H1 (cell line): ENCODE data around the gene DCTPP1. TPM values are rescaled to one million over a fixed set of nuclear protein-coding genes. Genes with fewer than 3 reads are reported as not detected.

Experiments used
- CTCF ChIA-PET: fragments of 300-600 bp; sonication (Branson Sonifier 250); formaldehyde crosslinking; loops from one replicate; lab custom pipeline; 2021; ENCODE audit not compliant: partially characterized antibody; lab: Charles Lee
- POLR2A ChIA-PET: fragments of 300-600 bp; sonication (Branson Sonifier 250); formaldehyde crosslinking; loops from one replicate; lab custom pipeline; 2021; ENCODE audit warnings: inconsistent platforms; ENCODE audit not compliant: partially characterized antibody; lab: Charles Lee
- DNase-seq, 2 experiments: peaks; one replicate each; pipeline versions ENCODE4 v3.0.0 to v3.0.0-alpha.2; 2010 to 2022; ENCODE audit warnings: low spot score in 2 of 2, low read depth in 1 of 2, mixed read lengths in 1 of 2
- FAIRE-seq: peaks from 2 replicates; lab custom pipeline; 2011; peaks lifted over from hg19 to GRCh38; lab: Jason Lieb, UNC
- H2AFZ ChIP-seq: 2 replicates; pipeline ENCODE4 v1.8.1; 2012; ENCODE audit warnings: low read length, inconsistent platforms
- H2AK5ac ChIP-seq: 2 replicates; pipeline ENCODE4 v1.6.1; 2013; ENCODE audit warnings: low read depth, low read length
- H2BK120ac ChIP-seq: replicated peaks from 2 replicates; pipeline ENCODE3; 2013; ENCODE audit warnings: low read depth, low read length, inconsistent platforms
- H2BK12ac ChIP-seq: 2 replicates; pipeline ENCODE4 v1.6.1; 2013; ENCODE audit warnings: low read depth, low read length
- H2BK15ac ChIP-seq: 2 replicates; pipeline ENCODE4 v1.6.1; 2013; ENCODE audit warnings: low read length
- H2BK20ac ChIP-seq: 2 replicates; pipeline ENCODE4 v1.6.1; 2013; ENCODE audit warnings: low read length
- H2BK5ac ChIP-seq: 2 replicates; pipeline ENCODE4 v1.6.1; 2013; ENCODE audit warnings: low read depth, low read length
- H3K14ac ChIP-seq: 2 replicates; pipeline ENCODE4 v1.6.1; 2013; ENCODE audit warnings: inconsistent platforms; ENCODE audit not compliant: insufficient read length
- H3K18ac ChIP-seq: 2 replicates; pipeline ENCODE4 v1.6.1; 2013; ENCODE audit warnings: low read length; ENCODE audit errors: extremely low read depth
- H3K23ac ChIP-seq: 2 replicates; pipeline ENCODE4 v1.6.1; 2013; ENCODE audit warnings: inconsistent platforms; ENCODE audit not compliant: insufficient read length
- H3K23me2 ChIP-seq: 2 replicates; pipeline ENCODE4 v1.6.1; 2013; ENCODE audit warnings: low read depth, low read length
- H3K27ac ChIP-seq: 2 replicates; pipeline ENCODE4 v1.6.1; 2011; ENCODE audit warnings: low read depth, low read length, inconsistent platforms
- H3K27me3 ChIP-seq, 4 experiments: replicated peaks in 1 of 4; 1 replicate in 1 of 4; 2 replicates in 3 of 4; pipeline versions ENCODE4 v1.6.1 to v1.8.1; 2011 to 2013; ENCODE audit warnings: low read length in 3 of 4, mild to moderate bottlenecking in 3 of 4, inconsistent platforms in 2 of 4, mixed read lengths in 2 of 4, moderate library complexity in 1 of 4; ENCODE audit not compliant: control insufficient read depth in 3 of 4, insufficient read depth in 3 of 4; ENCODE audit errors: extremely low read depth in 1 of 4
- H3K36me3 ChIP-seq, 4 experiments: 2 replicates each; pipeline versions ENCODE4 v1.6.1 to v1.8.1; 2011 to 2013; ENCODE audit warnings: mild to moderate bottlenecking in 4 of 4, low read length in 3 of 4, moderate library complexity in 2 of 4, control low read depth in 1 of 4, inconsistent platforms in 1 of 4; ENCODE audit not compliant: insufficient read depth in 4 of 4, control insufficient read depth in 2 of 4
- H3K4ac ChIP-seq: replicated peaks from 2 replicates; pipeline ENCODE3; 2013; ENCODE audit warnings: low read length, low read depth, mixed read lengths, inconsistent platforms; ENCODE audit not compliant: insufficient read length
- H3K4me1 ChIP-seq, 4 experiments: replicated peaks in 1 of 4; 1 replicate in 1 of 4; 2 replicates in 3 of 4; pipeline versions ENCODE4 v1.6.1 to v1.8.1; 2011 to 2013; ENCODE audit warnings: low read length in 3 of 4, inconsistent platforms in 2 of 4, mixed read lengths in 1 of 4; ENCODE audit not compliant: insufficient read depth in 4 of 4, control insufficient read depth in 3 of 4
- H3K4me2 ChIP-seq, 2 experiments: 2 replicates each; pipeline versions ENCODE4 v1.6.1 to v1.8.1; 2011 to 2013; ENCODE audit warnings: low read depth in 2 of 2, low read length in 2 of 2, control low read depth in 1 of 2, inconsistent platforms in 1 of 2, mild to moderate bottlenecking in 1 of 2; ENCODE audit not compliant: insufficient read depth in 1 of 2
- H3K4me3 ChIP-seq, 4 experiments: fragments of 200-600, 300-600 bp in 1 of 4; sonication (generic), shearing (Covaris generic), sonication (Bioruptor Twin) in 1 of 4; 2 replicates each; pipeline versions ENCODE4 v1.5.1 to v1.8.1; 2011 to 2016; ENCODE audit warnings: low read length in 4 of 4, low read depth in 3 of 4, control low read depth in 2 of 4, inconsistent platforms in 2 of 4, mild to moderate bottlenecking in 2 of 4, mixed read lengths in 1 of 4, moderate library complexity in 1 of 4; ENCODE audit not compliant: insufficient read depth in 2 of 4; ENCODE audit errors: extremely low read depth in 1 of 4
- H3K56ac ChIP-seq: replicated peaks from 2 replicates; pipeline ENCODE3; 2013; ENCODE audit warnings: low read depth, mild to moderate bottlenecking, mixed read lengths, low read length, inconsistent platforms; ENCODE audit not compliant: insufficient read length
- H3K79me1 ChIP-seq: 2 replicates; pipeline ENCODE4 v1.6.1; 2013; ENCODE audit warnings: low read depth, low read length, control low read depth
- H3K79me2 ChIP-seq, 2 experiments: 2 replicates each; pipeline versions ENCODE4 v1.6.1 to v1.8.1; 2012 to 2013; ENCODE audit warnings: low read length in 2 of 2, mild to moderate bottlenecking in 2 of 2, inconsistent platforms in 1 of 2; ENCODE audit not compliant: insufficient read depth in 2 of 2, control insufficient read depth in 1 of 2
- H3K9ac ChIP-seq, 4 experiments: replicated peaks in 1 of 4; 1 replicate in 1 of 4; 2 replicates in 3 of 4; pipeline versions ENCODE4 v1.6.1 to v1.8.1; 2011 to 2013; ENCODE audit warnings: low read depth in 3 of 4, low read length in 3 of 4, control low read depth in 2 of 4, mild to moderate bottlenecking in 2 of 4, moderate library complexity in 2 of 4, inconsistent platforms in 1 of 4; ENCODE audit errors: extremely low read depth in 1 of 4
- H3K9me3 ChIP-seq, 2 experiments: 2 replicates each; pipeline versions ENCODE4 v1.6.1 to v1.8.1; 2012 to 2013; ENCODE audit warnings: mild to moderate bottlenecking in 2 of 2, moderate library complexity in 2 of 2, control low read depth in 1 of 2, inconsistent platforms in 1 of 2, low read depth in 1 of 2, low read length in 1 of 2, mixed read lengths in 1 of 2; ENCODE audit not compliant: insufficient read depth in 2 of 2
- H4K20me1 ChIP-seq, 2 experiments: replicated peaks in 1 of 2; 2 replicates each; pipeline versions ENCODE3 to v1.8.1; 2011 to 2013; ENCODE audit warnings: inconsistent platforms in 2 of 2, low read length in 2 of 2, mild to moderate bottlenecking in 1 of 2; ENCODE audit not compliant: insufficient read depth in 2 of 2, control insufficient read depth in 1 of 2
- H4K5ac ChIP-seq: 2 replicates; pipeline ENCODE4 v1.6.1; 2013; ENCODE audit warnings: low read length, low read depth, mixed read lengths, inconsistent platforms; ENCODE audit not compliant: insufficient read length
- H4K8ac ChIP-seq: 2 replicates; pipeline ENCODE4 v1.8.0; 2013; ENCODE audit warnings: mild to moderate bottlenecking, moderate library complexity, low read length, inconsistent platforms; ENCODE audit not compliant: insufficient read depth; ENCODE audit errors: extremely low read depth
- H4K91ac ChIP-seq: replicated peaks from 2 replicates; pipeline ENCODE3; 2013; ENCODE audit warnings: low read length, mixed read lengths, inconsistent platforms; ENCODE audit not compliant: insufficient read length
- WGBS, 2 experiments: shearing (Covaris generic) in 1 of 2; methylation state at CpG; one replicate each; pipeline versions ENCODE4 v1.1.6 to v1.1.7; 2013 to 2015; ENCODE audit warnings: low lambda C conversion rate in 2 of 2, mixed read lengths in 2 of 2, inconsistent platforms in 1 of 2, low coverage in 1 of 2, missing lambda C conversion rate in 1 of 2; ENCODE audit not compliant: insufficient replicate concordance in 2 of 2, insufficient coverage in 1 of 2, insufficient read length in 1 of 2; ENCODE audit errors: extremely low coverage in 1 of 2, missing lambda C conversion rate in 1 of 2; 5-methylcytosine and 5-hydroxymethylcytosine counted together
- polyA plus RNA-seq, 7 experiments: library from polyadenylated mRNA; depleted of rRNA in 3 of 7; stranded (reverse) in 5 of 7; unstranded in 2 of 7; fragments of >200 nt in 5 of 7; fragments of 200-250 nt in 2 of 7; gene quantifications; 1 replicate in 5 of 7; 2 replicates in 1 of 7; 4 replicates in 1 of 7; pipeline versions ENCODE4 v1.2.1 to v1.2.3, GENCODE V29; 2011 to 2013; ENCODE audit warnings: missing spikeins in 2 of 7, mixed read lengths in 2 of 7
- total RNA-seq: library from RNA; stranded (reverse); fragmentation: NEBNext Ultra II Directional; extraction: Animal tissue kit (Norgen Biotek cat#: 25700); gene quantifications from 2 replicates; pipeline ENCODE4 v1.2.1, GENCODE V29; 2021

The DCTPP1 gene
- total and polyA plus RNA-seq, 2 of the 8 experiments (the other 6 are each of a cell fraction or from before 2014, with no cell fraction given), result 94.5 to 103 TPM

DNA sequence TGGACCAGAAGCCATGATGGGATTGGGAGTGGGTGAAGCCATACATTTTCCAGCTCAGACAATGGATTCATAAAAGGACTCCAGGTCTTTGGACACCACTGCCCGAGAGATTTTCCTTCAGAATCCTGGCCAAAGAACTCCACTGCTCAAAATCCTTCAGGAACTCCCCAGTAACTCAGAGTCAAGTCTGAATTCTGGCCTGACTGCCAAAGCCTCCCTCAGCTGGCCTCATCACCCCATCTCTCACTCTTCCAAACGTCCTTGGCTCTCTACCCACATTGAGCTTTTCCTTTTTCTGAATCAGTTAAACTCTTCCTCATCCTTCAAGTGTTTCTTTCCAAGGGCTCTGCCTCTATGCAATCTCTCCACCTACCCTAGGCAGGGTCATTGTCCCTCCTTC is 46.3 kb downstream of the DCTPP1 start:
- WGBS, 2 experiments, result 86% methylated on average over 2 of the region's 2 CpGs; no CpG with 5 or more reads in 1 of the 2 experiments
- POLR2A ChIA-PET, result interaction anchor here (0.6 to 13.6 kb wide), 7 partner anchors 12 to 704 kb away, joined by 3 to 151 read pairs (median 3); partner anchors contain the start of gene ZNF48

More for the DNA sequence above, 46.3 kb downstream of the DCTPP1 start:
- Histone ChIP-seq H3K4me2 (no peak overlapping the region), H3K4me1 (no peaks in the 10 kb centered on the region; a peak in 1 of 7 replicates), H2BK12ac (no peak overlapping the region), H4K20me1 (no peaks in the 10 kb centered on the region), H2AK5ac (no peak overlapping the region), H3K56ac (no peak overlapping the region), H3K4ac (no peak overlapping the region), H3K27me3 (no peaks in the 10 kb centered on the region), H3K9me3 (no peaks in the 10 kb centered on the region), H3K36me3 (no peaks in the 10 kb centered on the region), H3K79me2 (no peaks in the 10 kb centered on the region), H3K27ac (no peak overlapping the region), H4K8ac (no peak overlapping the region), H2AFZ (no peak overlapping the region), H4K5ac (no peak overlapping the region), H3K18ac (no peak overlapping the region), H3K14ac (no peak overlapping the region), H4K91ac (no peak overlapping the region), H3K4me3 (no peak overlapping the region), H2BK20ac (no peak overlapping the region), H2BK120ac (no peak overlapping the region), H3K79me1 (no peaks in the 10 kb centered on the region), H3K23ac (no peak overlapping the region), H2BK5ac (no peak overlapping the region), H3K23me2 (peaks cover 3% of the 10 kb centered on the region; the same call in 1 of the 2 replicates), H2BK15ac (no peak overlapping the region), H3K9ac (no peak overlapping the region)
- DNase-seq, result no peak
- no peak for FAIRE-seq
- CTCF ChIA-PET, result interaction anchor here (1.1 to 2.5 kb wide), 4 partner anchors 12 to 231 kb away, joined by 3 to 9 read pairs (median 4); partner anchors contain the start of gene ZNF48
